Hematopoietic multipotent progenitor cell (in vitro differentiated cells): ENCODE measurements around the gene PCF11. TPM values are rescaled to one million over a fixed set of nuclear protein-coding genes. Genes with fewer than 3 reads are reported as not detected.
A peak's percentile ranks its signal among the peaks of the same experiment; 100 is the strongest.
"Not testable (repeated sequence)": the region's sequence is repeated elsewhere in the genome, so short reads cannot be mapped to it uniquely, and the experiment has no call there.

ENCODE experiments used
- DNase-seq, 3 donors: peaks; one replicate each; pipeline ENCODE4 v3.0.0-alpha.2; 2011 to 2015; ENCODE audit warnings: low read depth in 2 of 3, low spot score in 2 of 3
- total RNA-seq: library from RNA; depleted of rRNA; stranded (reverse); fragments of >200 nt; gene quantifications from one replicate; pipeline ENCODE4 v1.2.3, GENCODE V29; 2012

The PCF11 gene
- total RNA-seq, 1 donor = 47.7 TPM

- no peak for DNase-seq
Observed at GRCh38 chr11:83187465-83187864, 30.5 kb downstream of the PCF11 start.

DNA sequence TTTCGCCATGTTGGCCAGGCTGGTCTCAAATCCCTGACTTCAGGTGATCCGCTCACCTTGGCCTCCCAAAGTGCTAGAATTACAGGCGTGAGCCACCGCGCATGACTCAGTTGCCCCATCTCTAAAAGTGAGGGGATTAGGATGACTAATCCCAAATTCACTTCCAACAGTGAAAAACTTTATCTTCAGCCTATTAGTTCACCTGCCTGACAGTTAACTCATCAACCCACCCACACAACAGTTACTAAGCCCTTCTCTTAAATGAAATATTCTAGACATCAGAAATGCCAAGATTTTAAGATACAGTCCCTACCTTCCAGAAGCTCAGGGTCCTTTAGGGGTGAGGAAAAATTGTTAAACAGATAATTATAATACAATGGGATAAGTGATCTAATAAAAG is 34.6 kb downstream of the PCF11 start:
- no peak for DNase-seq

GRCh38 chr11:83191986-83192385 is 35.1 kb downstream of the PCF11 start:
- no peak for DNase-seq

GRCh38 chr11:83192606-83193245 is 35.8 kb downstream of the PCF11 start:
- no peak for DNase-seq

GRCh38 chr11:83193315-83194280 is 36.7 kb downstream of the PCF11 start, which contains the start of gene ANKRD42:
Gene ANKRD42 (plus strand): TSS chr11:83193712. CDS start chr11:83194671, 959 bp downstream.
- DNase-seq = peak; percentile 83 to 93 (median 90)

DNA sequence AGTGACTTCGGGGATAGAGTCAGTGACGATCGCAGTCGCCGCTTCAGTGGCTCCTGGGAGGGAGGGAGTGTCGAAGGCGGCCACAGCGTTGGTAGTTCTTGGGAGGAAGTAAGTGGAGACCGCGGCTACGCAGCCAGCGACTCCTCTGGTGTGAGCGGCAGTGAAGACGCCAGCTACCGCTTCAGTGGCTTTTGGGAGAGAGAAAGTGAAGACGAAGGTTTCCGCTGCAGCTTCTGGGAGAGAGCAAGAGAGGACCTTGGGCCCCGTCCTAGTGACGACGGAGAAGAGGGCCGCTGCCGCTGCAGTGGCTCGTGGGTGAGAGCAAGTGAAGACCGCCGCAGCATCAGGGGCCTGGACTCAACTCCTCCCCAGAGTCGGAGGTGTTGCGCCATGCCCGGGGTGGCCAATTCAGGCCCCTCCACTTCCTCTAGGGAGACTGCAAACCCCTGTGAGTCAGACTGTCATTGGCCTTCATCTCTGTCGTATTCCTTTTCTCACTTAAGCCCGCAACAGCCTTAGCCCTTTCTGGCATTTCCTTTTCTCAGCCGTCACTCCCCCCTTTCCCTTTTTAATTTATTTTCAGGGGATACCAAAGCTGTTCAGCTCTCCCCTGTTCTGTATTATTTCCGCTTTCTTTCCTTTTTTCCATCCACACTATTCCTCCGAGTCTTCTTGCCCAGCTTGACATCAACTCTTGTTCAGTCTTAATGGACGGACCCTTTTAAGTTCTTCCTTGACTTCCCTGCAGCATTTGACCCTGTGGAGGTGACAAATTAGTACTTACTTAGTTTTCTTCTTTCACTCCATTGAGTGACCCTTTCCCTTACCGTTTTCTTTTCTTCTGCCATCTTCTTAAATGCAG is 37.6 kb downstream of the PCF11 start:
- peak; percentile 24 to 75 (median 74) for DNase-seq

DNA sequence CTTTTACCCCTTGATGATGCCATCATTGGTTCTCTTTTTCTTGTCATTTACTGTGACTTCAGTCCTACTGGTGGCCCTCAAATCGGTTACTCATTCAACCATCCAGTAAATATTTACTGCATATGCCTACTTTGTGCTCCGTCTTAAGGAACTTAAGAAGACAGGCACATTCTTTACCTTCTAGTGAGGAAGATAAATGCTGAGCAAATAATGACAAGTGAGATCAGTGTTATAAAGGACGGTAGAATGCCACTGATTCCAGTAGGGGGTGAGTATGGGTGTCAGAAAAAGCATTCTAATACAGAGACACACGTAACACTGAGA is 38.2 kb downstream of the PCF11 start:
- DNase-seq = peak in 2 of 3 donors; percentile 9 to 27

DNA sequence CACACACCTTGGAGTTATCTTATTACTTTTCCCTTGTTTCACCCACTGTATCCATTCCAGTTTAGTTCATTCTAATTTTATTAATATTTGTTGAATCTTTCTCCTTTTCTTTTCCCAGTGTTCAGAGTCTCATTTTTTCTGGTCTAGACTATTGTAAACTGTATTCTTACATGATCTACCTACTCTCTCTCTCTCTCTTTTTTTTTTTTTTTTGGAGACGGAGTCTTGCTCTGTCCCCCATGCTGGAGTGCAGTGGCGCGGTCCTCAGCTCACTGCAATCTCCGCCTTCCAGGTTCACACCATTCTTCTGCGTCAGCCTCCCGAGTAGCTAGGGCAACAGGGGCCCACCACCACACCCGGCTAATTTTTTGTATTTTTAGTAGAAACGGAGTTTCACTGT is 38.7 kb downstream of the PCF11 start:
- no peak for DNase-seq

DNA sequence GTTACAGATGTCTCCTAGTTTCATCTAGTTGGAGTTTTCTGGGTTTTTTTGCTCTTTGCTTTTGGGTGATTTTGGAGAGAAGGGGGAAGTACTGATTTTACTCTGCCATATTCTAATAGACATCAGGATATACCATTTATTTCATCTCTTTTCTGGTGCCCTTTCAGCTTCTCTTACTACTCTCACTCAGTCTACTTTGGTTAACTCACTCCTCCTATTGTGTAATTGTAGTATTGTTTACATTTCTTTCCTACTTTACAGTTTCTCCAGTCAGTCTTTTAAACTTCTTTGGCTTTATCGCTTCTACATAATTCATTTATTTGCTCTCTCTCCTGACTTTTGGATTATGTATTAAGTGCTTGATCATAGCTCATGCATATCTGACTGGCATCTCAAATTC is 43.1 kb downstream of the PCF11 start:
- no peak for DNase-seq

DNA sequence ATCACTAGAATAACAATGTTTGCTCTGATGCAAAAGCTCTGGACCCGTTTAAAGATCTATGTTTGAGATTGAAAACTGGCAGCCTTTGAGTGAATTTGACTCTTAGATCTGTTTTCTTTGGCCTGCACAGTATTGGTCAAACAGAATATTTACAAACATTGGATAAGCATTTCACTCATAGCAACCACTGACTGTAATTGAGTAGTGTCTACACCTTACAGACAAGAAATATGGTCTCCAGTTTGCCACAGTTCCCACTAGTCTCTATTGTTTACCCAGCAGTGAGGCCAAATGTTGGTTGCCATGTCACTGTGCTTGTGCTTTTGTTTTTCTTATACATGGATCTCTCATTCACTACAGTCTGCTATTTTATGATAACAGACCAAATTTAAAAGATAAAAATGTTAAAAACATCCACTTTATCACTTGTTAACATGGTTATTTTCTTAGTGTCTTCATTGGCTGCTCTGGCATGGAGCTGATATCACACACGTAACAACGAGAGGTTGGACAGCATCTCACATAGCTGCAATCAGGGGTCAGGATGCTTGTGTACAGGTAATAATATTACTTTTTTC is 48.8 kb downstream of the PCF11 start:
- no peak for DNase-seq

- no peak for DNase-seq
Observed at GRCh38 chr11:83206221-83206620, 49.3 kb downstream of the PCF11 start.

DNA sequence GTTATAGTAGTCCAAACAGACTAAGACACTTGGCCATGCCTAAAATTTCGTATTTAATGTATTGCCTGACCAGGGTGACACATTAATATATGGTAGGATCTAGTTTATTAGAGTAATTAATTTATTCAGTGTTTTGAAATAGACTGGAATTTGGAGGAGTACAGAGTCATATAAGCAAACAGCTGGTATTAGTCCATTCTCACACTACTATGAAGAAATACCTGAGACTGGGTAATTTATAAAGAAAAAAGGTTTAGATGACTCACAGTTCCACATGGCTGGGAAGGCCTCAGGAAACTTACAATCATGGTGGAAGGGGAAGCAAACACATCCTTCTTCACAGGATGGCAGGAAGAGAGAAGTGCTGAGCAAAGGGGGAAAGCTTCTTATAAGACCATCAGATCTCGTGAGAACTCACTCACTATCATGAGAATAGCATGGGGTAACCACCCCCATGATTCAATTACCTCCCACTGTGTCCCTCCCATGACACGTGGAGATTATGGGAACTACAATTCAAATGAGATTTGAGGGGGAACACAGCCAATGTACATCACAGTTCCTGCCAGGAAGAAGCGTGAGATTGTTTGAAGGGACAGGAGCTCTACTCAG is 49.9 kb downstream of the PCF11 start:
- DNase-seq = not testable (repeated sequence)

GRCh38 chr11:83219095-83219494 is 62.2 kb downstream of the PCF11 start:
- DNase-seq = no peak

- no peak for DNase-seq
Observed at GRCh38 chr11:83220260-83220659, 63.3 kb downstream of the PCF11 start.

- no peak for DNase-seq
Observed at GRCh38 chr11:83221694-83222093, 64.8 kb downstream of the PCF11 start.

GRCh38 chr11:83222499-83222898 is 65.6 kb downstream of the PCF11 start:
- no peak for DNase-seq

- DNase-seq = no peak
Observed at GRCh38 chr11:83223457-83223856, 66.5 kb downstream of the PCF11 start.

- DNase-seq = no peak
Observed at GRCh38 chr11:83235825-83236224, 78.9 kb downstream of the PCF11 start.
